Loucy (cell line): ENCODE results near the gene TUBD1.

ENCODE experiments used
- H2AFZ ChIP-seq: fragments of 200-600 bp; sonication (generic); 2 replicates; pipeline ENCODE4 v1.6.0; 2016; ENCODE audit warnings: antibody characterized with exemption, mild to moderate bottlenecking, low read length, moderate library complexity
- H3F3A ChIP-seq: fragments of 200-600 bp; 2 replicates; pipeline ENCODE4 v1.6.0; 2016; ENCODE audit warnings: antibody characterized with exemption, low read depth, mild to moderate bottlenecking
- H3K27me3 ChIP-seq: fragments of 200-600 bp; sonication (generic); 2 replicates; pipeline ENCODE4 v1.6.1; 2014; ENCODE audit warnings: low read length, mild to moderate bottlenecking; ENCODE audit not compliant: insufficient read depth, poor library complexity, severe bottlenecking
- H3K36me3 ChIP-seq: fragments of 200-600 bp; sonication (generic); 2 replicates; pipeline ENCODE4 v1.6.1; 2016; ENCODE audit warnings: low read length; ENCODE audit not compliant: insufficient read depth
- H3K4me1 ChIP-seq: fragments of 200-600 bp; sonication (generic); 2 replicates; pipeline ENCODE4 v1.5.1; 2014; ENCODE audit warnings: low read length, mild to moderate bottlenecking; ENCODE audit not compliant: insufficient read depth, poor library complexity, severe bottlenecking
- H3K4me2 ChIP-seq: fragments of 200-600 bp; sonication (generic); 2 replicates; pipeline ENCODE4 v1.6.0; 2014; ENCODE audit warnings: antibody characterized with exemption, low read length, low read depth, mild to moderate bottlenecking; ENCODE audit not compliant: poor library complexity, severe bottlenecking
- H3K4me3 ChIP-seq: fragments of 200-600 bp; sonication (generic); 2 replicates; pipeline ENCODE4 v1.5.1; 2014; ENCODE audit warnings: low read length, mild to moderate bottlenecking, mixed read lengths; ENCODE audit not compliant: poor library complexity, severe bottlenecking
- H3K79me2 ChIP-seq: fragments of 200-600 bp; sonication (generic); 2 replicates; pipeline ENCODE4 v1.6.1; 2014; ENCODE audit warnings: low read length; ENCODE audit not compliant: insufficient read depth
- H3K9ac ChIP-seq: fragments of 200-600 bp; sonication (generic); 2 replicates; pipeline ENCODE4 v1.6.0; 2014; ENCODE audit warnings: mild to moderate bottlenecking, low read depth, low read length, moderate library complexity; ENCODE audit not compliant: poor library complexity, severe bottlenecking
- H3K9me2 ChIP-seq: fragments of 200-600 bp; sonication (generic); replicated peaks from 2 replicates; pipeline ENCODE4 v1.6.1; 2016; ENCODE audit warnings: low read depth, low read length, mixed read lengths
- H3K9me3 ChIP-seq: fragments of 200-600 bp; sonication (generic); 2 replicates; pipeline ENCODE4 v1.6.1; 2014; ENCODE audit warnings: mild to moderate bottlenecking, antibody characterized with exemption, low read length, low read depth; ENCODE audit not compliant: insufficient read depth
- H4K20me1 ChIP-seq: fragments of 200-600 bp; sonication (generic); 2 replicates; pipeline ENCODE4 v1.6.0; 2014; ENCODE audit warnings: antibody characterized with exemption, low read length, mild to moderate bottlenecking; ENCODE audit not compliant: insufficient read depth, poor library complexity, severe bottlenecking
- EZH2phosphoT487 ChIP-seq: fragments of 200-600 bp; IDR thresholded peaks from 2 replicates; pipeline ENCODE4 v1.6.1; 2018; ENCODE audit warnings: antibody characterized with exemption, mild to moderate bottlenecking, moderate library complexity, borderline replicate concordance
- TF ChIP-seq, protein P1 (sequence below): fragments of 200-600 bp; sonication (generic); conservative IDR thresholded peaks from 2 replicates; pipeline ENCODE4 v1.5.1; 2014; ENCODE audit warnings: mild to moderate bottlenecking, antibody characterized with exemption, low read length

TUBD1 gene

DNA sequence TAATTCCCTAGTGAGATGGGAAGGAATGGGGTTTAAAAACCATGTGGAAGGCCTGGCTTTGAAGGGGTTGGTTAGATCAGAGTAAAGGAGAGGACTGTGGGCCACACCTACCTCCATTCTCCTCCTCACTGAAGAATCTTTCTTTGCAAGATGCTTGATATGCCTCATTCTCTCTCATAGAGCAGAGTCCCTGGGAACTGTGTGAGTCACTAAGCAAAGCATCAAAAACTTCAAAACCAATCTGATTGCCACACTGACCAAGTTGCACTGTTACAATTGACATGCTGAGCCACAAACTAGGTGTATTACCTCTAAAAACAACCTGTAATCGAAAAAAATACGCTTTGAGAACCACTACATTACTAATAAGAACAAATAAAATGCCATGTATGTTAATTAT is 2.0 kb downstream of the TUBD1 start:
- Histone ChIP-seq H3K9me2 (no peaks in the 10 kb centered on the region), H3K9ac (no peak overlapping the region), H2AFZ (no peak overlapping the region), H3K4me3 (no peak overlapping the region), H3K4me2 (peak overlapping the region; percentile 18), H3K27me3 (no peaks in the 10 kb centered on the region), H3K4me1 (peaks cover 30% of the 10 kb centered on the region), H3K79me2 (peaks cover 50% of the 10 kb centered on the region), H4K20me1 (peaks cover 13% of the 10 kb centered on the region), H3K9me3 (no peaks in the 10 kb centered on the region), H3K36me3 (no peaks in the 10 kb centered on the region), H3F3A (no peaks in the 10 kb centered on the region)
- TF ChIP-seq, protein P1, sequence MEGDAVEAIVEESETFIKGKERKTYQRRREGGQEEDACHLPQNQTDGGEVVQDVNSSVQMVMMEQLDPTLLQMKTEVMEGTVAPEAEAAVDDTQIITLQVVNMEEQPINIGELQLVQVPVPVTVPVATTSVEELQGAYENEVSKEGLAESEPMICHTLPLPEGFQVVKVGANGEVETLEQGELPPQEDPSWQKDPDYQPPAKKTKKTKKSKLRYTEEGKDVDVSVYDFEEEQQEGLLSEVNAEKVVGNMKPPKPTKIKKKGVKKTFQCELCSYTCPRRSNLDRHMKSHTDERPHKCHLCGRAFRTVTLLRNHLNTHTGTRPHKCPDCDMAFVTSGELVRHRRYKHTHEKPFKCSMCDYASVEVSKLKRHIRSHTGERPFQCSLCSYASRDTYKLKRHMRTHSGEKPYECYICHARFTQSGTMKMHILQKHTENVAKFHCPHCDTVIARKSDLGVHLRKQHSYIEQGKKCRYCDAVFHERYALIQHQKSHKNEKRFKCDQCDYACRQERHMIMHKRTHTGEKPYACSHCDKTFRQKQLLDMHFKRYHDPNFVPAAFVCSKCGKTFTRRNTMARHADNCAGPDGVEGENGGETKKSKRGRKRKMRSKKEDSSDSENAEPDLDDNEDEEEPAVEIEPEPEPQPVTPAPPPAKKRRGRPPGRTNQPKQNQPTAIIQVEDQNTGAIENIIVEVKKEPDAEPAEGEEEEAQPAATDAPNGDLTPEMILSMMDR: no peak
- no peak for TF ChIP-seq EZH2phosphoT487

DNA sequence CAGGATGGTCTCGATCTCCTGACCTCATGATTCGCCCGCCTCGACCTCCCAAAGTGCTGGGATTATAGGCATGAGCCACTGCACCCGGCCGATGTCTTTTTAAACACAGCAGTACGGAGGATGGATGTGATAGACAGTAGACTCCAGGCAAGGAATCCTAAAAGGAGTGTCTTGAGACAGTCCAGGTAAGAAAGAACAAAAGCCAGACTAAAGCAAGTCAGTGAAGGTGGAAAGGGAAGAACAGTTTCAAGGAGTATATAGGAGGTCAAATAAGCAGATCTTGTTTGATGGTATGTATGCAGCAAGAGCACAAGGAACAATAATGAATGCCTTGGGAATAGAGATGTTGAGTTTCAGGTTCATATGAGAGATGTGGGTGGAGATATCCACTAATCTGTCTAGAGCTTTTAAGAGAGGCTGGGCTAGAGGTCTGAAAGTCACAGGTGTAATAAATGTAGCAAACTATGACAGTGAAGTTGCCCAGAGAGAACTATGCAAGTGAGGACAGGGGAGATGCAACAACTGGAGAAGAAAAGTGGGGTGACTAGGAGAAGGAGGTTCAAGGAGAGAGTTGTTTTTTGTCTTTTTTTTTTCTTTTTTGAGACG is 4.5 kb downstream of the TUBD1 start:
- Histone ChIP-seq H3K79me2 (peaks cover 26% of the 10 kb centered on the region), H3K36me3 (no peaks in the 10 kb centered on the region; the same call in 1 of the 2 replicates), H3K9me2 (no peaks in the 10 kb centered on the region), H3K9me3 (no peaks in the 10 kb centered on the region), H3K4me1 (peaks cover 15% of the 10 kb centered on the region), H4K20me1 (no peaks in the 10 kb centered on the region), H3K4me3 (no peak overlapping the region), H3K9ac (no peak overlapping the region), H2AFZ (no peak overlapping the region), H3F3A (no peaks in the 10 kb centered on the region), H3K4me2 (no peak overlapping the region), H3K27me3 (no peaks in the 10 kb centered on the region)
- no peak for TF ChIP-seq EZH2phosphoT487
- TF ChIP-seq, protein P1: no peak

DNA sequence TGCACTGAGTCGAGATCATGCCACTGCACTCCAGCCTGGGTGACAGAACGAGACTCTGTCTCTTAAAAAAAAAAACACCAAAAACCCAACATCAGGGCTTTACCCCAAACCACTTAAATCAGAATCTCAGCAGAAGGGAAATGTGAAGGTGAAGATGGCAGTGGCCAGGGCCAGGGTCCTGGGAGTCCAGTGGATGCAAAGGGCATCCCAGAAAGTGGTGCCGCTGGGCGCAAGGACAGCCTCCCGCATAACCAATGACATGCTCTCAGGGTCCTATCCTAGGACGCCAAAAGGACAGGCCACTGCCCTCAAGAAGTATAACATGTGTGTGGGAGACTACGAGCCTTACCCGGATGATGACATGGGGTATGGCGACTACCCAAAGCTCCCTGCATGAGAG is 7.9 kb downstream of the TUBD1 start:
- H3K9me2 ChIP-seq: no peaks in the 10 kb centered on the region
- H3K4me3 ChIP-seq: no peak overlapping the region
- H3K9me3 ChIP-seq: no peaks in the 10 kb centered on the region
- 0 out of 2 replicates have a peak, but pooled peaks cover 6% of the 10 kb centered on the region for H3K79me2 ChIP-seq
- no peaks in the 10 kb centered on the region for H3K27me3 ChIP-seq
- H2AFZ ChIP-seq: no peak overlapping the region
- no peaks in the 10 kb centered on the region for H3F3A ChIP-seq
- TF ChIP-seq, protein P1: no peak
- no peak for TF ChIP-seq EZH2phosphoT487
- no peaks in the 10 kb centered on the region; the same call in 1 of the 2 replicates for H3K36me3 ChIP-seq
- no peaks in the 10 kb centered on the region for H4K20me1 ChIP-seq
- no peak overlapping the region for H3K9ac ChIP-seq
- no peaks in the 10 kb centered on the region for H3K4me1 ChIP-seq
- H3K4me2 ChIP-seq: no peak overlapping the region
